ENCODE results near the gene TEX2. TPM values are rescaled to one million over a fixed set of nuclear protein-coding genes. Genes with fewer than 3 reads are reported as not detected.

TEX2 gene
- total and polyA plus RNA-seq, 2 of the 13 experiments (the other 11 are each of a cell fraction or from before 2014, with no cell fraction given): 21.4 to 37.7 TPM

- TF ChIP-seq ZBED4 (CRISPR knock-in tag; IDR thresholded peaks at IDR 0.05; ENCODE audit: borderline replicate concordance): no peak
- no peak for TF ChIP-seq ZNF570 (CRISPR knock-in tag; IDR thresholded peaks at IDR 0.05; ENCODE audit: borderline replicate concordance)
- TF ChIP-seq SOX5 (CRISPR knock-in tag; IDR thresholded peaks at IDR 0.05; ENCODE audit: borderline replicate concordance): peak; percentile 69; the same call in 1 of the 2 replicates
- no peak for TF ChIP-seq ZNF253 (CRISPR knock-in tag; IDR thresholded peaks at IDR 0.05; ENCODE audit: borderline replicate concordance)
- no peak for TF ChIP-seq TRIM22 (IDR thresholded peaks at IDR 0.05)
- TF ChIP-seq ZNF276 (CRISPR knock-in tag; IDR thresholded peaks at IDR 0.05; ENCODE audit: low read depth): no peak
- TF ChIP-seq MAFF (IDR thresholded peaks at IDR 0.05; ENCODE audit: low read depth, low read length): peak; percentile 39; the same call in 1 of the 2 replicates
- TF ChIP-seq ZNF639 (CRISPR knock-in tag; conservative IDR thresholded peaks at IDR 0.05): no peak
- peak; percentile 24; the same call in 1 of the 2 replicates for TF ChIP-seq ARID5B (CRISPR knock-in tag; IDR thresholded peaks at IDR 0.05)
- no peak for TF ChIP-seq SOX6 (IDR thresholded peaks at IDR 0.05)
- TF ChIP-seq SOX6 (CRISPR knock-in tag; IDR thresholded peaks at IDR 0.05): peak; percentile 76
- TF ChIP-seq MED8 (CRISPR knock-in tag; IDR thresholded peaks at IDR 0.05; ENCODE audit: insufficient replicate concordance): peak; percentile 23
Measured at GRCh38 chr17:64269687-64270649, 6.9 kb upstream of the TEX2 start (continued).

Data from HepG2 (cell line).